HG03025 (cell line): ENCODE data around the gene BTF3.
"Not testable (repeated sequence)": the region's sequence is repeated elsewhere in the genome, so short reads cannot be mapped to it uniquely, and the experiment has no call there.

Experiments used
- ATAC-seq: cut with Tn5 transposase; IDR thresholded peaks from one replicate; pipeline ENCODE4 v1.9.1; 2021; ENCODE audit warnings: mild to moderate bottlenecking, moderate library complexity; ENCODE audit not compliant: unreplicated experiment, low FRiP score

BTF3 gene

GRCh38 chr5:73485715-73486114 is 12.5 kb upstream of the BTF3 start:
- no peak for ATAC-seq

- ATAC-seq: no peak
Measured at GRCh38 chr5:73486119-73486899, 11.9 kb upstream of the BTF3 start.

GRCh38 chr5:73487257-73487656 is 11.0 kb upstream of the BTF3 start:
- not testable (repeated sequence) for ATAC-seq

- ATAC-seq: no peak
Measured at GRCh38 chr5:73487815-73488214, 10.4 kb upstream of the BTF3 start.

GRCh38 chr5:73488806-73489205 is 9.4 kb upstream of the BTF3 start:
- ATAC-seq: no peak

GRCh38 chr5:73490088-73490487 is 8.2 kb upstream of the BTF3 start:
- no peak for ATAC-seq

- no peak for ATAC-seq
Measured at GRCh38 chr5:73491155-73491554, 7.1 kb upstream of the BTF3 start.

GRCh38 chr5:73493421-73493820 is 4.8 kb upstream of the BTF3 start:
- no peak for ATAC-seq

- no peak for ATAC-seq
Measured at GRCh38 chr5:73494721-73495120, 3.5 kb upstream of the BTF3 start.

GRCh38 chr5:73495772-73496335 is 2.4 kb upstream of the BTF3 start:
- ATAC-seq: no peak

- no peak for ATAC-seq
Measured at GRCh38 chr5:73496984-73497457, 1.2 kb upstream of the BTF3 start.

GRCh38 chr5:73497497-73498056 is 665 bp upstream of the BTF3 start:
- ATAC-seq: peak; percentile 4

- ATAC-seq: no peak
Measured at GRCh38 chr5:73499187-73499586, 945 bp downstream of the BTF3 start.

GRCh38 chr5:73499756-73500155 is 1.5 kb downstream of the BTF3 start:
- ATAC-seq: no peak

- ATAC-seq: no peak
Measured at GRCh38 chr5:73501406-73501805, 3.2 kb downstream of the BTF3 start.

GRCh38 chr5:73506459-73506955 is 8.3 kb downstream of the BTF3 start:
- ATAC-seq: no peak

- no peak for ATAC-seq
Measured at GRCh38 chr5:73507062-73507461, 8.8 kb downstream of the BTF3 start.

GRCh38 chr5:73508521-73508920 is 10.3 kb downstream of the BTF3 start:
- not testable (repeated sequence) for ATAC-seq

- ATAC-seq: no peak
Measured at GRCh38 chr5:73513996-73514395, 15.8 kb downstream of the BTF3 start.

GRCh38 chr5:73514418-73514817 is 16.2 kb downstream of the BTF3 start:
- no peak for ATAC-seq

GRCh38 chr5:73515232-73515631 is 17.0 kb downstream of the BTF3 start:
- ATAC-seq: no peak
